GM12878 (cell line): ENCODE measurements around the gene WHAMM. TPM values are rescaled to one million over a fixed set of nuclear protein-coding genes. Genes with fewer than 3 reads are reported as not detected.

Experiments
- ATF7 ChIP-seq: fragments of 450-650 bp; IDR thresholded peaks from 2 replicates; pipeline ENCODE4 v1.6.1; 2016; ENCODE audit warnings: low read depth, mild to moderate bottlenecking
- DPF2 ChIP-seq: fragments of 450-650 bp; IDR thresholded peaks from 2 replicates; pipeline ENCODE4 v1.6.1; 2017; ENCODE audit warnings: mild to moderate bottlenecking
- E2F4 ChIP-seq: IDR thresholded peaks from 2 replicates; pipeline ENCODE4 v1.6.1; 2012; ENCODE audit warnings: low read depth, low read length, improper control_type of control experiment
- MAX ChIP-seq: IDR thresholded peaks from 2 replicates; pipeline ENCODE4 v1.6.1; 2012; ENCODE audit warnings: low read depth, low read length, improper control_type of control experiment
- MTA2 ChIP-seq: fragments of 450-650 bp; IDR thresholded peaks from 2 replicates; pipeline ENCODE4 v1.6.1; 2016; ENCODE audit warnings: low read depth, mild to moderate bottlenecking, moderate library complexity
- NR2C2 ChIP-seq: IDR thresholded peaks from 2 replicates; pipeline ENCODE4 v1.6.1; 2011; ENCODE audit warnings: borderline replicate concordance, low read depth; ENCODE audit not compliant: control insufficient read depth, insufficient read length
- POLR2AphosphoS5 ChIP-seq: IDR thresholded peaks from 2 replicates; pipeline ENCODE4 v1.6.1; 2011; ENCODE audit warnings: mild to moderate bottlenecking, low read length, inconsistent platforms
- POU2F2 ChIP-seq: IDR thresholded peaks from 3 replicates; pipeline ENCODE4 v1.6.1; 2011; ENCODE audit warnings: low read depth, mild to moderate bottlenecking, low read length, borderline replicate concordance
- RUNX3 ChIP-seq: IDR thresholded peaks from 2 replicates; pipeline ENCODE4 v1.6.1; 2012; ENCODE audit warnings: low read length, inconsistent platforms
- SMARCA5 ChIP-seq: fragments of 450-650 bp; IDR thresholded peaks from 2 replicates; pipeline ENCODE4 v1.6.1; 2017; ENCODE audit warnings: mild to moderate bottlenecking
- polyA plus RNA-seq, 11 experiments: library from polyadenylated mRNA; depleted of rRNA in 4 of 11; unstranded in 6 of 11; stranded (reverse) in 5 of 11; fragments of >200 nt; fragmentation: Nextera tagmentation in 4 of 11; fragmentation: Illumina TruSeq in 1 of 11; extraction: Ambion mirVana in 4 of 11; extraction: Trizol in 1 of 11; gene quantifications; 1 replicate in 1 of 11; 2 replicates in 10 of 11; pipeline versions ENCODE4 v1.2.1 to v1.2.3, GENCODE V29; 2011 to 2016; ENCODE audit warnings: inconsistent platforms in 2 of 11, missing spikeins in 2 of 11, low read depth in 1 of 11
- total RNA-seq, 4 experiments: library from RNA; depleted of rRNA in 3 of 4; stranded (reverse); fragments of >200 nt in 3 of 4; fragmentation: Illumina TruSeq in 1 of 4; extraction: Trizol in 1 of 4; gene quantifications; 2 replicates each; pipeline versions ENCODE4 v1.2.1 to v1.2.3, GENCODE V29; 2013 to 2021
- TF ChIP-seq, protein P1 (sequence below): fragments of 450-650 bp; IDR thresholded peaks from 2 replicates; pipeline ENCODE4 v1.6.1; 2017; ENCODE audit warnings: mild to moderate bottlenecking, moderate library complexity
- TF ChIP-seq, protein P2 (sequence below): fragments of 450-650 bp; IDR thresholded peaks from 2 replicates; pipeline ENCODE4 v1.6.1; 2014; ENCODE audit warnings: mild to moderate bottlenecking
- TF ChIP-seq, protein P3 (sequence below): fragments of 450-650 bp; IDR thresholded peaks from 2 replicates; pipeline ENCODE4 v1.6.1; 2017; ENCODE audit warnings: low read depth, mild to moderate bottlenecking, moderate library complexity

Gene WHAMM
- total and polyA plus RNA-seq, 10 of the 15 experiments (the other 5 are each of a cell fraction or from before 2014, with no cell fraction given): 0.87 to 6.7 (median 2.5) TPM

GRCh38 chr15:82809308-82810060 lies at the start of gene WHAMM (continued):
- TF ChIP-seq RUNX3 (0 out of 2 replicates have a peak, but pooled peaks have one; percentile 7), ATF7 (no peak), SMARCA5 (peak; percentile 84; the same call in 1 of the 2 replicates), MTA2 (no peak), E2F4 (no peak), POLR2AphosphoS5 (peak; percentile 91), POU2F2 (peak; percentile 78; the same call in 1 of the 3 replicates), NR2C2 (no peak), DPF2 (peak; percentile 86), MAX (peak; percentile 45)
- TF ChIP-seq, protein P1, sequence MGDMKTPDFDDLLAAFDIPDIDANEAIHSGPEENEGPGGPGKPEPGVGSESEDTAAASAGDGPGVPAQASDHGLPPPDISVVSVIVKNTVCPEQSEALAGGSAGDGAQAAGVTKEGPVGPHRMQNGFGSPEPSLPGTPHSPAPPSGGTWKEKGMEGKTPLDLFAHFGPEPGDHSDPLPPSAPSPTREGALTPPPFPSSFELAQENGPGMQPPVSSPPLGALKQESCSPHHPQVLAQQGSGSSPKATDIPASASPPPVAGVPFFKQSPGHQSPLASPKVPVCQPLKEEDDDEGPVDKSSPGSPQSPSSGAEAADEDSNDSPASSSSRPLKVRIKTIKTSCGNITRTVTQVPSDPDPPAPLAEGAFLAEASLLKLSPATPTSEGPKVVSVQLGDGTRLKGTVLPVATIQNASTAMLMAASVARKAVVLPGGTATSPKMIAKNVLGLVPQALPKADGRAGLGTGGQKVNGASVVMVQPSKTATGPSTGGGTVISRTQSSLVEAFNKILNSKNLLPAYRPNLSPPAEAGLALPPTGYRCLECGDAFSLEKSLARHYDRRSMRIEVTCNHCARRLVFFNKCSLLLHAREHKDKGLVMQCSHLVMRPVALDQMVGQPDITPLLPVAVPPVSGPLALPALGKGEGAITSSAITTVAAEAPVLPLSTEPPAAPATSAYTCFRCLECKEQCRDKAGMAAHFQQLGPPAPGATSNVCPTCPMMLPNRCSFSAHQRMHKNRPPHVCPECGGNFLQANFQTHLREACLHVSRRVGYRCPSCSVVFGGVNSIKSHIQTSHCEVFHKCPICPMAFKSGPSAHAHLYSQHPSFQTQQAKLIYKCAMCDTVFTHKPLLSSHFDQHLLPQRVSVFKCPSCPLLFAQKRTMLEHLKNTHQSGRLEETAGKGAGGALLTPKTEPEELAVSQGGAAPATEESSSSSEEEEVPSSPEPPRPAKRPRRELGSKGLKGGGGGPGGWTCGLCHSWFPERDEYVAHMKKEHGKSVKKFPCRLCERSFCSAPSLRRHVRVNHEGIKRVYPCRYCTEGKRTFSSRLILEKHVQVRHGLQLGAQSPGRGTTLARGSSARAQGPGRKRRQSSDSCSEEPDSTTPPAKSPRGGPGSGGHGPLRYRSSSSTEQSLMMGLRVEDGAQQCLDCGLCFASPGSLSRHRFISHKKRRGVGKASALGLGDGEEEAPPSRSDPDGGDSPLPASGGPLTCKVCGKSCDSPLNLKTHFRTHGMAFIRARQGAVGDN: no peak; the same call in 1 of the 2 replicates
- TF ChIP-seq, protein P2, sequence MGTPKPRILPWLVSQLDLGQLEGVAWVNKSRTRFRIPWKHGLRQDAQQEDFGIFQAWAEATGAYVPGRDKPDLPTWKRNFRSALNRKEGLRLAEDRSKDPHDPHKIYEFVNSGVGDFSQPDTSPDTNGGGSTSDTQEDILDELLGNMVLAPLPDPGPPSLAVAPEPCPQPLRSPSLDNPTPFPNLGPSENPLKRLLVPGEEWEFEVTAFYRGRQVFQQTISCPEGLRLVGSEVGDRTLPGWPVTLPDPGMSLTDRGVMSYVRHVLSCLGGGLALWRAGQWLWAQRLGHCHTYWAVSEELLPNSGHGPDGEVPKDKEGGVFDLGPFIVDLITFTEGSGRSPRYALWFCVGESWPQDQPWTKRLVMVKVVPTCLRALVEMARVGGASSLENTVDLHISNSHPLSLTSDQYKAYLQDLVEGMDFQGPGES: peak; percentile 94
- TF ChIP-seq, protein P3, sequence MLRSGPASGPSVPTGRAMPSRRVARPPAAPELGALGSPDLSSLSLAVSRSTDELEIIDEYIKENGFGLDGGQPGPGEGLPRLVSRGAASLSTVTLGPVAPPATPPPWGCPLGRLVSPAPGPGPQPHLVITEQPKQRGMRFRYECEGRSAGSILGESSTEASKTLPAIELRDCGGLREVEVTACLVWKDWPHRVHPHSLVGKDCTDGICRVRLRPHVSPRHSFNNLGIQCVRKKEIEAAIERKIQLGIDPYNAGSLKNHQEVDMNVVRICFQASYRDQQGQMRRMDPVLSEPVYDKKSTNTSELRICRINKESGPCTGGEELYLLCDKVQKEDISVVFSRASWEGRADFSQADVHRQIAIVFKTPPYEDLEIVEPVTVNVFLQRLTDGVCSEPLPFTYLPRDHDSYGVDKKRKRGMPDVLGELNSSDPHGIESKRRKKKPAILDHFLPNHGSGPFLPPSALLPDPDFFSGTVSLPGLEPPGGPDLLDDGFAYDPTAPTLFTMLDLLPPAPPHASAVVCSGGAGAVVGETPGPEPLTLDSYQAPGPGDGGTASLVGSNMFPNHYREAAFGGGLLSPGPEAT: peak; percentile 29; the same call in 1 of the 2 replicates
- TF ChIP-seq, all 136 proteins: peak for 41
